HepG2 (cell line): ENCODE measurements around the gene TREH. TPM values are rescaled to one million over a fixed set of nuclear protein-coding genes. Genes with fewer than 3 reads are reported as not detected.

ENCODE experiments used
- ATAC-seq: fragments of 200-7000 bp; cut with Tn5 transposase; 3 replicates; pipeline ENCODE4 v1.9.1; 2020; ENCODE audit warnings: mild to moderate bottlenecking, moderate library complexity
- BruUV-seq: library from RNA; stranded (reverse); fragments of 400-500 nt; replicated peaks from 2 replicates; lab custom pipeline; 2021; lab: Mats Ljungman, UMichigan
- CTCF ChIA-PET: fragments of 300-600 bp; formaldehyde crosslinking; extraction: SDS; loops from one replicate; lab custom pipeline; 2021; ENCODE audit warnings: low total read pairs, inconsistent platforms, low intra/inter-chr PET ratio; lab: Yijun Ruan, JAX
- POLR2A ChIA-PET: fragments of 350-600 bp; sonication (Branson Sonifier 250); formaldehyde crosslinking; loops from one replicate; lab custom pipeline; 2020; ENCODE audit warnings: antibody characterized with exemption, inconsistent platforms; lab: Yijun Ruan, JAX
- DNase-seq: peaks from one replicate; pipeline ENCODE4 v3.0.0-alpha.2; 2015; ENCODE audit warnings: low spot score
- FAIRE-seq: peaks from 3 replicates; lab custom pipeline; 2011; peaks lifted over from hg19 to GRCh38; lab: Jason Lieb, UNC
- H2AFZ ChIP-seq: one replicate; pipeline ENCODE4 v1.6.1; 2011; ENCODE audit warnings: low read length, inconsistent platforms
- H3K27ac ChIP-seq: fragments of 300-600 bp; 3 replicates; pipeline ENCODE4 v1.8.0; 2011; ENCODE audit warnings: mixed run types, mild to moderate bottlenecking, mixed read lengths, low read length, inconsistent platforms; ENCODE audit not compliant: insufficient read depth; ENCODE audit errors: extremely low read length
- H3K27me3 ChIP-seq, 2 experiments: fragments of 200-600 bp in 1 of 2; 2 replicates in 1 of 2; 3 replicates in 1 of 2; pipeline versions ENCODE4 v1.6.0 to v1.8.0; 2011; ENCODE audit warnings: low read length in 2 of 2, mild to moderate bottlenecking in 2 of 2, moderate library complexity in 2 of 2, inconsistent platforms in 1 of 2; ENCODE audit not compliant: insufficient read depth in 2 of 2, control insufficient read depth in 1 of 2
- H3K36me3 ChIP-seq, 2 experiments: fragments of 200-600 bp in 1 of 2; replicated peaks in 1 of 2; 2 replicates in 1 of 2; 3 replicates in 1 of 2; pipeline versions ENCODE4 v1.5.1 to v1.8.0; 2011; ENCODE audit warnings: low read length in 2 of 2, inconsistent platforms in 1 of 2; ENCODE audit not compliant: insufficient read depth in 2 of 2, control insufficient read depth in 1 of 2
- H3K4me1 ChIP-seq: 2 replicates; pipeline ENCODE4 v1.5.1; 2012; ENCODE audit warnings: low read length, inconsistent platforms; ENCODE audit not compliant: insufficient read depth
- H3K4me2 ChIP-seq: 2 replicates; pipeline ENCODE4 v1.6.0; 2011; ENCODE audit warnings: low read depth, low read length, inconsistent platforms
- H3K4me3 ChIP-seq, 3 experiments: fragments of 200-600 bp in 1 of 3; sonication (generic), shearing (Covaris generic) in 1 of 3; replicated peaks in 1 of 3; 2 replicates each; pipeline ENCODE4 v1.5.1; 2011 to 2016; ENCODE audit warnings: low read length in 3 of 3, inconsistent platforms in 2 of 3, low read depth in 2 of 3, mild to moderate bottlenecking in 2 of 3, control low read depth in 1 of 3, mixed read lengths in 1 of 3; ENCODE audit not compliant: insufficient read depth in 1 of 3
- H3K79me2 ChIP-seq: one replicate; pipeline ENCODE4 v1.6.1; 2011; ENCODE audit warnings: low read length, inconsistent platforms; ENCODE audit not compliant: insufficient read depth
- H3K9ac ChIP-seq: 2 replicates; pipeline ENCODE4 v1.6.0; 2011; ENCODE audit warnings: mild to moderate bottlenecking, low read depth, low read length, inconsistent platforms; ENCODE audit not compliant: insufficient read depth
- H3K9me3 ChIP-seq: 2 replicates; pipeline ENCODE4 v1.5.1; 2012; ENCODE audit warnings: mild to moderate bottlenecking, low read length
- H4K20me1 ChIP-seq: 2 replicates; pipeline ENCODE4 v1.6.0; 2011; ENCODE audit warnings: inconsistent platforms, mild to moderate bottlenecking, low read length, moderate library complexity; ENCODE audit not compliant: insufficient read depth
- ATF4 ChIP-seq, 2 experiments: fragments of 450-650 bp in 1 of 2; sonication (generic) in 1 of 2; formaldehyde crosslinking; IDR thresholded peaks; 2 replicates each; pipeline versions ENCODE4 v1.5.0 to v1.8.0; 2020 to 2022; ENCODE audit warnings: mild to moderate bottlenecking in 1 of 2, missing genetic modification reagents in 1 of 2
- CREBL2 ChIP-seq: sonication (generic); formaldehyde crosslinking; IDR thresholded peaks from 2 replicates; pipeline ENCODE4 v1.8.1; 2023; ENCODE audit warnings: missing genetic modification reagents, mild to moderate bottlenecking, borderline replicate concordance
- KMT2B ChIP-seq: IDR thresholded peaks from 2 replicates; pipeline ENCODE4 v1.6.1; 2016; ENCODE audit warnings: missing genetic modification reagents, missing compliant biosample characterization
- MED8 ChIP-seq: sonication (generic); formaldehyde crosslinking; IDR thresholded peaks from 2 replicates; pipeline ENCODE4 v1.8.1; 2023; ENCODE audit warnings: mild to moderate bottlenecking, missing genetic modification reagents; ENCODE audit not compliant: insufficient replicate concordance
- MEIS1 ChIP-seq: sonication (generic); formaldehyde crosslinking; IDR thresholded peaks from 2 replicates; pipeline ENCODE4 v1.9.0; 2021; ENCODE audit warnings: mild to moderate bottlenecking, missing genetic modification reagents, moderate library complexity, borderline replicate concordance
- MLX ChIP-seq: IDR thresholded peaks from 2 replicates; pipeline ENCODE4 v1.6.1; 2016
- PBX2 ChIP-seq: IDR thresholded peaks from 2 replicates; pipeline ENCODE4 v1.6.1; 2016; ENCODE audit warnings: control low read depth
- PCBP2 ChIP-seq: fragments of 200-400 bp; formaldehyde crosslinking; optimal IDR thresholded peaks from 2 replicates; pipeline ENCODE3; 2018; ENCODE audit warnings: low read length, low read depth; ENCODE audit not compliant: poor library complexity, severe bottlenecking
- PRPF4 ChIP-seq: fragments of 200-400 bp; formaldehyde crosslinking; IDR thresholded peaks from 2 replicates; pipeline ENCODE4 v1.6.1; 2016; ENCODE audit warnings: low read length, low read depth; ENCODE audit not compliant: poor library complexity, severe bottlenecking
- SMC3 ChIP-seq: IDR thresholded peaks from 2 replicates; pipeline ENCODE4 v1.6.1; 2011; ENCODE audit warnings: low read length, improper control_type of control experiment
- SNRNP70 ChIP-seq: fragments of 200-400 bp; formaldehyde crosslinking; IDR thresholded peaks from 2 replicates; pipeline ENCODE4 v1.6.1; 2017; ENCODE audit warnings: mild to moderate bottlenecking, low read depth, low read length, moderate library complexity
- SSRP1 ChIP-seq: IDR thresholded peaks from 2 replicates; pipeline ENCODE4 v1.6.1; 2016; ENCODE audit warnings: control low read depth
- U2AF2 ChIP-seq: fragments of 200-400 bp; formaldehyde crosslinking; IDR thresholded peaks from 2 replicates; pipeline ENCODE4 v1.6.1; 2017; ENCODE audit warnings: low read depth, mild to moderate bottlenecking, low read length
- ZNF10 ChIP-seq: sonication (generic); formaldehyde crosslinking; IDR thresholded peaks from 2 replicates; pipeline ENCODE4 v1.4.0; 2020; ENCODE audit warnings: mild to moderate bottlenecking, low read depth, missing genetic modification reagents, borderline replicate concordance
- ZNF687 ChIP-seq: sonication (generic); formaldehyde crosslinking; IDR thresholded peaks from 2 replicates; pipeline ENCODE4 v1.5.1; 2020; ENCODE audit warnings: mild to moderate bottlenecking, missing genetic modification reagents, moderate library complexity
- ZNF746 ChIP-seq: sonication (generic); formaldehyde crosslinking; IDR thresholded peaks from 2 replicates; pipeline ENCODE4 v1.8.0; 2022; ENCODE audit warnings: mild to moderate bottlenecking, missing genetic modification reagents
- ZSCAN29 ChIP-seq: sonication (generic); formaldehyde crosslinking; conservative IDR thresholded peaks from 2 replicates; pipeline ENCODE4 v1.4.0; 2020; ENCODE audit warnings: mild to moderate bottlenecking, missing genetic modification reagents
- WGBS: methylation state at CpG from one replicate; pipeline ENCODE4 v1.1.6; 2017; ENCODE audit warnings: low lambda C conversion rate; 5-methylcytosine and 5-hydroxymethylcytosine counted together
- in situ Hi-C: cut with HindIII; loops from 2 replicates; pipeline ENCODE4 v1.10.0; 2017; ENCODE audit warnings: low pct_unique_long_range_greater_than_20kb; ENCODE audit not compliant: extremely low pct_ligation_motif_present
- intact Hi-C: fragments of 100-400 bp; cut with micrococcal nuclease; formaldehyde crosslinking; loops from one replicate; pipeline ENCODE4 v1.10.0; 2022; ENCODE audit not compliant: unreplicated experiment
- polyA plus RNA-seq, 8 experiments: library from polyadenylated mRNA; depleted of rRNA in 3 of 8; stranded (reverse) in 7 of 8; unstranded in 1 of 8; fragments of >200 nt; fragmentation: Illumina TruSeq in 4 of 8; extraction: Trizol in 4 of 8; gene quantifications; 2 replicates each; pipeline versions ENCODE4 v1.2.1 to v1.2.3, GENCODE V29; 2011 to 2016; ENCODE audit warnings: low read depth in 4 of 8, missing spikeins in 1 of 8, mixed read lengths in 1 of 8; ENCODE audit not compliant: insufficient read depth in 1 of 8
- total RNA-seq, 5 experiments: library from RNA; depleted of rRNA; stranded (reverse); fragments of >200 nt; fragmentation: Illumina TruSeq; extraction: Trizol; gene quantifications; 2 replicates each; pipeline ENCODE4 v1.2.3, GENCODE V29; 2016; ENCODE audit warnings: low read depth in 1 of 5

The TREH gene
- total and polyA plus RNA-seq, 2 of the 13 experiments (the other 11 are each of a cell fraction or from before 2014, with no cell fraction given), result 0.53 to 0.86 TPM

- TF ChIP-seq ATF4 (CRISPR knock-in tag; IDR thresholded peaks at IDR 0.05) (no peak), ZSCAN29 (CRISPR knock-in tag) (no peak), PRPF4 (no peak), SSRP1 (CRISPR knock-in tag) (no peak), PBX2 (CRISPR knock-in tag) (no peak), MEIS1 (CRISPR knock-in tag) (no peak), U2AF2 (no peak)
Measured at GRCh38 chr11:118645066-118645715, 34.3 kb downstream of the TREH start (continued).

GRCh38 chr11:118644496-118644895 lies 35.0 kb downstream of the TREH start:
- intact Hi-C loops, result no loop called here
- no TSS peak for BruUV-seq
- Histone ChIP-seq H3K4me2 (no peak overlapping the region), H3K4me3 (no peak overlapping the region), H3K9ac (no peak overlapping the region), H3K79me2 (no peaks in the 10 kb centered on the region), H3K4me1 (peaks cover 12% of the 10 kb centered on the region), H3K27ac (no peak overlapping the region), H3K27me3 (no peaks in the 10 kb centered on the region), H3K9me3 (no peaks in the 10 kb centered on the region), H2AFZ (no peak overlapping the region), H3K36me3 (peaks cover 11 to 42% of the 10 kb centered on the region in 2 experiments; a peak in 4 of 5 replicates), H4K20me1 (no peaks in the 10 kb centered on the region)
- POLR2A ChIA-PET, result interaction anchor here (1.4 kb wide), 1 partner anchor 15 kb away, joined by 3 read pairs; no protein-coding TSS in a partner anchor
- DNase-seq (no peak), ATAC-seq (no peak), FAIRE-seq (no peak)
- CTCF ChIA-PET, result no interaction called here
- 99% methylated on average over 10 of the region's 10 CpGs for WGBS
- in situ Hi-C loops, result no loop called here
- TF ChIP-seq ZNF10 (CRISPR knock-in tag), result no peak
- no peak for TF ChIP-seq MED8
- TF ChIP-seq MLX (CRISPR knock-in tag), result no peak
- no peak for TF ChIP-seq ZNF687 (CRISPR knock-in tag)
- TF ChIP-seq CREBL2 (CRISPR knock-in tag), result no peak
- TF ChIP-seq SNRNP70, result no peak
- no peak for TF ChIP-seq KMT2B (CRISPR knock-in tag)
- no peak for TF ChIP-seq ZNF746 (CRISPR knock-in tag)
- no peak for TF ChIP-seq SMC3
- TF ChIP-seq PCBP2, result no peak
